HUES6 (cell line): ENCODE measurements around the gene PVR.
"Not testable (repeated sequence)": the region's sequence is repeated elsewhere in the genome, so short reads cannot be mapped to it uniquely, and the experiment has no call there.

Experiments
- H3K27ac ChIP-seq: 2 replicates; pipeline ENCODE4 v1.7.0; 2013; ENCODE audit warnings: low read depth, mild to moderate bottlenecking, low read length, inconsistent platforms
- H3K27me3 ChIP-seq: 2 replicates; pipeline ENCODE4 v1.6.1; 2013; ENCODE audit warnings: low read length; ENCODE audit not compliant: control insufficient read depth, insufficient read depth
- H3K36me3 ChIP-seq: 2 replicates; pipeline ENCODE4 v1.6.1; 2013; ENCODE audit warnings: low read length; ENCODE audit not compliant: control insufficient read depth, insufficient read depth
- H3K4me1 ChIP-seq: 2 replicates; pipeline ENCODE4 v1.6.1; 2013; ENCODE audit warnings: low read length; ENCODE audit not compliant: control insufficient read depth, insufficient read depth
- H3K4me3 ChIP-seq: 2 replicates; pipeline ENCODE4 v1.5.1; 2013; ENCODE audit warnings: low read depth, low read length
- H3K9ac ChIP-seq: one replicate; pipeline ENCODE4 v1.6.1; 2013; ENCODE audit warnings: mild to moderate bottlenecking, low read length
- H3K9me3 ChIP-seq: 2 replicates; pipeline ENCODE4 v1.6.1; 2013; ENCODE audit warnings: low read depth, low read length; ENCODE audit not compliant: control insufficient read depth, insufficient read depth

PVR gene

GRCh38 chr19:44618640-44619357 is 24.9 kb upstream of the PVR start:
- Histone ChIP-seq H3K4me1 (peaks cover 3% of the 10 kb centered on the region), H3K4me3 (no peak overlapping the region), H3K27me3 (no peaks in the 10 kb centered on the region), H3K27ac (no peak overlapping the region), H3K9me3 (no peaks in the 10 kb centered on the region), H3K9ac (no peak overlapping the region), H3K36me3 (no peaks in the 10 kb centered on the region)

GRCh38 chr19:44620667-44621066 is 23.0 kb upstream of the PVR start:
- Histone ChIP-seq H3K4me1 (peaks cover under 1% of the 10 kb centered on the region; the same call in 1 of the 2 replicates), H3K9me3 (no peaks in the 10 kb centered on the region; the same call in 1 of the 2 replicates), H3K36me3 (no peaks in the 10 kb centered on the region), H3K27me3 (no peaks in the 10 kb centered on the region), H3K27ac (no peak overlapping the region), H3K4me3 (no peak overlapping the region), H3K9ac (no peak overlapping the region)

GRCh38 chr19:44621367-44621766 is 22.3 kb upstream of the PVR start:
- Histone ChIP-seq H3K27me3 (no peaks in the 10 kb centered on the region), H3K36me3 (no peaks in the 10 kb centered on the region), H3K27ac (no peak overlapping the region), H3K9ac (no peak overlapping the region), H3K4me3 (no peak overlapping the region), H3K9me3 (no peaks in the 10 kb centered on the region; the same call in 1 of the 2 replicates), H3K4me1 (no peaks in the 10 kb centered on the region)

GRCh38 chr19:44623080-44623479 is 20.6 kb upstream of the PVR start:
- Histone ChIP-seq H3K36me3 (no peaks in the 10 kb centered on the region), H3K4me3 (no peak overlapping the region), H3K27me3 (no peaks in the 10 kb centered on the region), H3K9me3 (no peaks in the 10 kb centered on the region; the same call in 1 of the 2 replicates), H3K4me1 (no peaks in the 10 kb centered on the region), H3K9ac (no peak overlapping the region), H3K27ac (no peak overlapping the region)

- no peak overlapping the region for H3K4me3 ChIP-seq
- H3K36me3 ChIP-seq: no peaks in the 10 kb centered on the region
- no peak overlapping the region for H3K9ac ChIP-seq
- no peaks in the 10 kb centered on the region for H3K27me3 ChIP-seq
- H3K9me3 ChIP-seq: no peaks in the 10 kb centered on the region; the same call in 1 of the 2 replicates
- H3K27ac ChIP-seq: no peak overlapping the region
- no peaks in the 10 kb centered on the region for H3K4me1 ChIP-seq
These were observed 20.1 kb upstream of the PVR start for GRCh38 chr19:44623626-44624025.

GRCh38 chr19:44624840-44625354 is 18.8 kb upstream of the PVR start:
- no peak overlapping the region for H3K27ac ChIP-seq
- H3K4me3 ChIP-seq: no peak overlapping the region
- no peaks in the 10 kb centered on the region for H3K4me1 ChIP-seq
- H3K9ac ChIP-seq: no peak overlapping the region
- no peaks in the 10 kb centered on the region for H3K27me3 ChIP-seq
- no peaks in the 10 kb centered on the region; the same call in 1 of the 2 replicates for H3K9me3 ChIP-seq
- H3K36me3 ChIP-seq: peaks cover 4% of the 10 kb centered on the region

- H3K36me3 ChIP-seq, H3K4me3 ChIP-seq, H3K27me3 ChIP-seq, H3K4me1 ChIP-seq, H3K9ac ChIP-seq, H3K9me3 ChIP-seq, H3K27ac ChIP-seq: not testable (repeated sequence)
These were observed 18.1 kb upstream of the PVR start for GRCh38 chr19:44625637-44626036.

GRCh38 chr19:44626048-44626624 is 17.6 kb upstream of the PVR start:
- Histone ChIP-seq H3K4me1 (no peaks in the 10 kb centered on the region), H3K4me3 (no peak overlapping the region), H3K9me3 (no peaks in the 10 kb centered on the region; the same call in 1 of the 2 replicates), H3K27me3 (no peaks in the 10 kb centered on the region), H3K36me3 (peaks cover 4% of the 10 kb centered on the region), H3K27ac (no peak overlapping the region), H3K9ac (no peak overlapping the region)

GRCh38 chr19:44627631-44628030 is 16.1 kb upstream of the PVR start:
- Histone ChIP-seq H3K36me3 (peaks cover 4% of the 10 kb centered on the region), H3K27me3 (no peaks in the 10 kb centered on the region), H3K4me3 (no peak overlapping the region), H3K4me1 (peaks cover 5% of the 10 kb centered on the region), H3K9me3 (no peaks in the 10 kb centered on the region; the same call in 1 of the 2 replicates), H3K9ac (no peak overlapping the region), H3K27ac (no peak overlapping the region)

- H3K9me3 ChIP-seq: no peaks in the 10 kb centered on the region; the same call in 1 of the 2 replicates
- no peaks in the 10 kb centered on the region for H3K27me3 ChIP-seq
- peaks cover 4% of the 10 kb centered on the region for H3K36me3 ChIP-seq
- H3K9ac ChIP-seq: no peak overlapping the region
- H3K4me1 ChIP-seq: peaks cover 17% of the 10 kb centered on the region
- no peak overlapping the region for H3K27ac ChIP-seq
- H3K4me3 ChIP-seq: no peak overlapping the region
These were observed 14.9 kb upstream of the PVR start for GRCh38 chr19:44628793-44629192.

GRCh38 chr19:44631611-44632010 is 12.1 kb upstream of the PVR start:
- not testable (repeated sequence) for H3K36me3 ChIP-seq, H3K4me3 ChIP-seq, H3K9ac ChIP-seq, H3K27me3 ChIP-seq, H3K27ac ChIP-seq, H3K9me3 ChIP-seq
- H3K4me1 ChIP-seq: peaks cover 19% of the 10 kb centered on the region
